ENCODE data around the gene MOAP1. TPM values are rescaled to one million over a fixed set of nuclear protein-coding genes. Genes with fewer than 3 reads are reported as not detected.
"Not testable (repeated sequence)": the region's sequence is repeated elsewhere in the genome, so short reads cannot be mapped to it uniquely, and the experiment has no call there.

Gene MOAP1
- total and polyA plus RNA-seq, 2 experiments from 2014 or later: 27.3 to 36.2 TPM

DNA sequence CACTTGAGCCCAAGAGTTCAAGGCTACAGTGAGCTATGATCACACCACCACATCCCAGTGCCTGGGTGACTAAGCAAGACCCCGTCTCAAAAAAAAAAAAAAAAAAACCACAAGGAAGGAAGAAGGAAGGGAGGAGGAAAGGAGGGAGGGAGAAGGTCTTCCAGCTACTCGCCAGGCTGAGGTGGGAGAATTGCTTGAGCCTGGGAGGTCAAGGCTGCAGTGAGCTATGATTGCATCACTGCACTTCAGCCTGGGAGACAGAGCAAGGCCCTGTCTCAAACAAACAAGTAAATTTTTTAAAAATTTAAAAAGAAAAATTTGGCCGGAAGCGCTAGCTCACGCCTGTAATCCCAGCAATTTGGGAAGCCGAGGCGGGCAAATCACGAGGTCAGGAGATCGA, 16.1 kb downstream of the MOAP1 start:
- not testable (repeated sequence) for H3K9me3 ChIP-seq (ENCODE audit: low read depth); H3K4me2 ChIP-seq; H3K9me2 ChIP-seq (replicated peaks; ENCODE audit: insufficient read depth); DNase-seq (ENCODE audit: low spot score); H3K4me1 ChIP-seq (ENCODE audit: insufficient read depth); H2AFZ ChIP-seq; H3K4me3 ChIP-seq; H3K36me3 ChIP-seq (replicated peaks; ENCODE audit: insufficient read depth, low read depth); H4K20me1 ChIP-seq (ENCODE audit: insufficient read depth, poor library complexity, severe bottlenecking); H3K27me3 ChIP-seq; H3K27ac ChIP-seq; H3K79me2 ChIP-seq
- WGBS (ENCODE audit: low lambda C conversion rate, missing lambda C conversion rate): 96% methylated on average over 8 of the region's 9 CpGs

DNA sequence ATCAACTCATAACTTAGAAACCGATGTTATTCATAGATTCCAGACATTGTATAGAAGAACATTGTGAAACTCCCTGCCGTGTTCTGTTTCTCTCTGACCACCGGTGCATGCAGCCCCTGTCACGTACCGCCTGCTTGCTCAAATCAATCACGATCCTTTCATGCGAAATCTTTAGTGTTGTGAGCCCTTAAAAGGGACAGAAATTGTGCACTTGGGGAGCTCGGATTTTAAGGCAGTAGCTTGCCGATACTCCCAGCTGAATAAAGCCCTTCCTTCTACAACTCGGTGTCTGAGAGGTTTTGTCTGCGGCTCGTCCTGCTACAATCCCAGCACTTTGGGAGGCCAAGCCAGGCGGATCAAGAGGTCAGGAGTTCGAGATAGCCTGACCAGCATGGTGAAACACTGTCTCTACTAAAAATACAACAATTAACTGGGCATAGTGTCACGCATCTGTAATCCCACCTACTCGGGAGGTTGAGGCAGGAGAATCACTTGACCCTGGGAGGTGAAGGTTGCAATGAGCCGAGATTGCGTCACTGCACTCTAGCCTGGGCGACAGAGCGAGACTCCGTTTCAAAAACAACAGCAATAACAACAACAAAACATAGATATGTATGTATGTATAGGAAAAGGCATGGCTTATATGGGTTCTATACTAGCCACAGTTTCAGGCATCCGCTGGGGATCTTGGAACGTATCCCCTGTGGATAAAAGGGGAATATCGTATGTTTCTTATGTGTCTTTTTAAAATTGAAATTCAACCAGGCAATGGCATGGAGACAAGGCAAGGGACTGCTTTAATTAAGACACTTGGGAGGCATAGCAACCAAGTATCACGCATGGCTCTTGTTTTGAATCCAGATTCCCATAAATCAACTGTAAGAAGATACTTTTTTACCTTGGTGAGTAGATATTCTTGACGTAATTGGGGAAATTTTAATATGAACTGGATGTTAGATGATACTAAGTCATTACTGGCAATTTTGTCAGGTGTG, 19.1 kb downstream of the MOAP1 start:
- not testable (repeated sequence) for DNase-seq (ENCODE audit: low spot score); H2AFZ ChIP-seq; H3K4me3 ChIP-seq; H3K27ac ChIP-seq; H3K36me3 ChIP-seq (replicated peaks; ENCODE audit: insufficient read depth, low read depth); H3K27me3 ChIP-seq; H3K9me2 ChIP-seq (replicated peaks; ENCODE audit: insufficient read depth); H3K9me3 ChIP-seq (ENCODE audit: low read depth); H3K79me2 ChIP-seq; H4K20me1 ChIP-seq (ENCODE audit: insufficient read depth, poor library complexity, severe bottlenecking); H3K4me1 ChIP-seq (ENCODE audit: insufficient read depth); H3K4me2 ChIP-seq
- 92% methylated on average over 26 of the region's 26 CpGs for WGBS (ENCODE audit: low lambda C conversion rate, missing lambda C conversion rate)

DNA sequence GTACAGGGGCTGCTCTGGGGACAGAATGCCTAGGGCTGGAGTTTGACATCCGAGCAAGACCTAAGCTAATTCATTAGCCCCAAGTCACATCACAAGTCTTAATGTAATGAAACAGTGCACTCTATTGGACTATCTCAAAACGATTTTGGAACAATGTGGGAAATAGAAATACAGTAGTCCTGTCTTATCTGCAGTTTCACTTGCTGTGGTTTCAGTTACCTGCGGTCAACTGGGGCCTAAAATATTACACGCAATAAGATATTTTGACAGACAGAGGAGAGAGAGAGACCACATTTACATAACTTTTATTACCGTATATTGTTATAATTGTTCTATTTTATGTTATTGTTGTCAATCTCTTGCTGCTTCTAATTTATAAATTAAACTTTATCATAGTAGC, 21.1 kb downstream of the MOAP1 start:
- Histone ChIP-seq H3K9me2 (replicated peaks; ENCODE audit: insufficient read depth) (no peaks in the 10 kb centered on the region), H3K4me2 (no peak overlapping the region), H3K79me2 (no peaks in the 10 kb centered on the region), H3K27me3 (no peaks in the 10 kb centered on the region), H3K9me3 (ENCODE audit: low read depth) (no peaks in the 10 kb centered on the region), H3K4me3 (no peak overlapping the region), H2AFZ (no peak overlapping the region), H3K36me3 (replicated peaks; ENCODE audit: insufficient read depth, low read depth) (no peaks in the 10 kb centered on the region), H4K20me1 (ENCODE audit: insufficient read depth, poor library complexity, severe bottlenecking) (no peaks in the 10 kb centered on the region), H3K27ac (no peak overlapping the region), H3K4me1 (ENCODE audit: insufficient read depth) (no peaks in the 10 kb centered on the region)
- 79% methylated on average over 5 of the region's 5 CpGs for WGBS (ENCODE audit: low lambda C conversion rate, missing lambda C conversion rate)
- TF ChIP-seq EZH2phosphoT487 (IDR thresholded peaks at IDR 0.05; ENCODE audit: low read depth, severe bottlenecking, unreplicated experiment): no peak
- TF ChIP-seq EZH2 (IDR thresholded peaks at IDR 0.05; ENCODE audit: borderline replicate concordance): no peak
- TF ChIP-seq, protein P1, sequence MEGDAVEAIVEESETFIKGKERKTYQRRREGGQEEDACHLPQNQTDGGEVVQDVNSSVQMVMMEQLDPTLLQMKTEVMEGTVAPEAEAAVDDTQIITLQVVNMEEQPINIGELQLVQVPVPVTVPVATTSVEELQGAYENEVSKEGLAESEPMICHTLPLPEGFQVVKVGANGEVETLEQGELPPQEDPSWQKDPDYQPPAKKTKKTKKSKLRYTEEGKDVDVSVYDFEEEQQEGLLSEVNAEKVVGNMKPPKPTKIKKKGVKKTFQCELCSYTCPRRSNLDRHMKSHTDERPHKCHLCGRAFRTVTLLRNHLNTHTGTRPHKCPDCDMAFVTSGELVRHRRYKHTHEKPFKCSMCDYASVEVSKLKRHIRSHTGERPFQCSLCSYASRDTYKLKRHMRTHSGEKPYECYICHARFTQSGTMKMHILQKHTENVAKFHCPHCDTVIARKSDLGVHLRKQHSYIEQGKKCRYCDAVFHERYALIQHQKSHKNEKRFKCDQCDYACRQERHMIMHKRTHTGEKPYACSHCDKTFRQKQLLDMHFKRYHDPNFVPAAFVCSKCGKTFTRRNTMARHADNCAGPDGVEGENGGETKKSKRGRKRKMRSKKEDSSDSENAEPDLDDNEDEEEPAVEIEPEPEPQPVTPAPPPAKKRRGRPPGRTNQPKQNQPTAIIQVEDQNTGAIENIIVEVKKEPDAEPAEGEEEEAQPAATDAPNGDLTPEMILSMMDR (IDR thresholded peaks at IDR 0.05; ENCODE audit: poor library complexity): no peak
- no peak for DNase-seq (ENCODE audit: low spot score)

DNA sequence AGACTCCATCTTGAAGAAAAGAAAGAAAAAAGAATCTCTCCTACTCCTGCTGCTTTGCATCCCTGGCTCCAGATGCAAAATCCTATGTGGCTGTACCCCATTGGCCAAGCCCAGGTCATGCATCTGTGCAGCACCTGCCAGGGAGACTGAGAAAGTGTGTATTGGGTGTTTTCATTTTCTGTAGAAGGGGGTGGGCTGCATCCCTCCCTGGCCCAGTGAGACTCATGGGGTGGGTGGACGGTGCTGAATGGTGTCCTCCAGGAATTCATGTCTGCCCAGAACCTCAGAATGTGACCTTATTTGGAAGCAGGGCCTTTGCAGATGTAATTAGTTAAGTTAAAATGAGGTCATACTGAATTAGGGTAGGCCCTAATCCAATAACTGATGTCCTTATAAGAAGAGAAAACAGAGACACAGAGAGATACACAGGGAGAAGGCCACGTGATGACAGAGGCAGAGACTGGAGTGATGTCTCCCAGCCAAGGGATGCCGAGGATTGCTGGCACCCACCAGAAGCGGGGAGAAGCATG, 23.2 kb downstream of the MOAP1 start:
- H3K4me2 ChIP-seq: no peak overlapping the region
- no peaks in the 10 kb centered on the region for H4K20me1 ChIP-seq (ENCODE audit: insufficient read depth, poor library complexity, severe bottlenecking)
- H3K9me2 ChIP-seq (replicated peaks; ENCODE audit: insufficient read depth): no peaks in the 10 kb centered on the region
- no peaks in the 10 kb centered on the region for H3K79me2 ChIP-seq
- H3K4me3 ChIP-seq: no peak overlapping the region
- no peak for DNase-seq (ENCODE audit: low spot score)
- H2AFZ ChIP-seq: no peak overlapping the region
- TF ChIP-seq EZH2phosphoT487 (IDR thresholded peaks at IDR 0.05; ENCODE audit: low read depth, severe bottlenecking, unreplicated experiment) (no peak), EZH2 (IDR thresholded peaks at IDR 0.05; ENCODE audit: borderline replicate concordance) (no peak)
- TF ChIP-seq, protein P1 (IDR thresholded peaks at IDR 0.05; ENCODE audit: poor library complexity): no peak
- H3K9me3 ChIP-seq (ENCODE audit: low read depth): no peaks in the 10 kb centered on the region
- H3K4me1 ChIP-seq (ENCODE audit: insufficient read depth): no peaks in the 10 kb centered on the region
- WGBS (ENCODE audit: low lambda C conversion rate, missing lambda C conversion rate): 86% methylated on average over 4 of the region's 4 CpGs
- H3K27me3 ChIP-seq: no peaks in the 10 kb centered on the region
- no peak overlapping the region for H3K27ac ChIP-seq
- no peaks in the 10 kb centered on the region for H3K36me3 ChIP-seq (replicated peaks; ENCODE audit: insufficient read depth, low read depth)
